OCI-LY7 (cell line): ENCODE data around the gene EDEM2. TPM values are rescaled to one million over a fixed set of nuclear protein-coding genes. Genes with fewer than 3 reads are reported as not detected.
"Not testable (repeated sequence)": the region's sequence is repeated elsewhere in the genome, so short reads cannot be mapped to it uniquely, and the experiment has no call there.

Experiments
- BruUV-seq: library from RNA; stranded (reverse); fragments of 400-500 nt; replicated peaks from 2 replicates; lab custom pipeline; 2021; lab: Mats Ljungman, UMichigan
- CTCF ChIA-PET: fragments of 300-600 bp; sonication (Branson Sonifier 250); formaldehyde crosslinking; loops from one replicate; lab custom pipeline; 2022; ENCODE audit warnings: antibody characterized with exemption; ENCODE audit not compliant: unreplicated experiment; lab: Charles Lee
- POLR2A ChIA-PET: fragments of 300-600 bp; sonication (Branson Sonifier 250); formaldehyde crosslinking; loops from one replicate; lab custom pipeline; 2022; ENCODE audit warnings: antibody characterized with exemption; lab: Charles Lee
- DNase-seq: peaks from one replicate; pipeline ENCODE4 v3.0.0-alpha.2; 2015; ENCODE audit warnings: low spot score
- H2AFZ ChIP-seq: fragments of 200-600 bp; sonication (generic), shearing (Covaris generic); 2 replicates; pipeline ENCODE4 v1.6.1; 2014; ENCODE audit warnings: mild to moderate bottlenecking, antibody characterized with exemption, low read length, moderate library complexity
- H3K27ac ChIP-seq: fragments of 200-600 bp; sonication (generic); 2 replicates; pipeline ENCODE4 v1.5.1; 2014; ENCODE audit warnings: mixed run types, low read depth, mild to moderate bottlenecking, moderate library complexity, low read length, inconsistent platforms; ENCODE audit not compliant: poor library complexity, severe bottlenecking
- H3K36me3 ChIP-seq: fragments of 200-600 bp; sonication (generic); 2 replicates; pipeline ENCODE4 v1.6.1; 2014; ENCODE audit warnings: mild to moderate bottlenecking, antibody characterized with exemption, low read length, moderate library complexity, mixed read lengths; ENCODE audit not compliant: insufficient read depth
- H3K4me1 ChIP-seq: fragments of 200-600 bp; sonication (generic); 2 replicates; pipeline ENCODE4 v1.5.1; 2014; ENCODE audit warnings: mild to moderate bottlenecking, low read length; ENCODE audit not compliant: insufficient read depth, poor library complexity, severe bottlenecking
- H3K4me2 ChIP-seq: fragments of 200-600 bp; sonication (generic); 2 replicates; pipeline ENCODE4 v1.6.1; 2014; ENCODE audit warnings: mild to moderate bottlenecking, low read length
- H3K4me3 ChIP-seq: fragments of 200-600 bp; sonication (generic); 2 replicates; pipeline ENCODE4 v1.5.1; 2014; ENCODE audit warnings: mild to moderate bottlenecking, low read depth, low read length; ENCODE audit not compliant: poor library complexity, severe bottlenecking
- H3K79me2 ChIP-seq: fragments of 200-600 bp; sonication (generic); 2 replicates; pipeline ENCODE4 v1.6.1; 2016; ENCODE audit warnings: low read depth, mild to moderate bottlenecking, low read length, moderate library complexity, mixed read lengths; ENCODE audit not compliant: insufficient read depth
- H3K9me2 ChIP-seq: fragments of 200-600 bp; sonication (generic); 2 replicates; pipeline ENCODE4 v1.6.1; 2016; ENCODE audit warnings: mild to moderate bottlenecking, low read length, mixed read lengths; ENCODE audit not compliant: insufficient read depth
- H3K9me3 ChIP-seq: fragments of 200-600 bp; sonication (generic); 2 replicates; pipeline ENCODE4 v1.6.1; 2014; ENCODE audit warnings: mild to moderate bottlenecking, mixed run types, low read length, mixed read lengths
- H4K20me1 ChIP-seq: fragments of 200-600 bp; sonication (generic); 2 replicates; pipeline ENCODE4 v1.6.1; 2014; ENCODE audit warnings: mild to moderate bottlenecking, antibody characterized with exemption, low read length, moderate library complexity, mixed read lengths; ENCODE audit not compliant: insufficient read depth
- CTCF ChIP-seq: fragments of 200-600 bp; sonication (generic); conservative IDR thresholded peaks from 2 replicates; pipeline ENCODE4 v1.5.1; 2014; ENCODE audit warnings: mild to moderate bottlenecking, antibody characterized with exemption, low read length, moderate library complexity, mixed read lengths
- EZH2phosphoT487 ChIP-seq: fragments of 200-600 bp; sonication (generic); IDR thresholded peaks from 2 replicates; pipeline ENCODE4 v1.6.1; 2018; ENCODE audit warnings: low read depth, borderline replicate concordance, mild to moderate bottlenecking, mixed run types, antibody characterized with exemption, low read length, moderate library complexity, mixed read lengths
- intact Hi-C: fragments of 100-400 bp; cut with micrococcal nuclease; formaldehyde crosslinking; loops from one replicate; pipeline ENCODE4 v1.10.0; 2022; ENCODE audit not compliant: unreplicated experiment
- total RNA-seq, 2 experiments: library from RNA; depleted of rRNA in 1 of 2; stranded (reverse); fragments of >200 nt in 1 of 2; shearing (Covaris generic) in 1 of 2; gene quantifications; 2 replicates each; pipeline ENCODE4 v1.2.3, GENCODE V29; 2014 to 2022

Gene EDEM2
- total RNA-seq, 2 experiments from 2014 or later = 19.1 to 23.0 TPM

GRCh38 chr20:35171753-35172433 lies 24.8 kb upstream of the EDEM2 start, which contains the start of gene PROCR:
Gene PROCR (plus strand): TSS chr20:35172072. CDS start chr20:35172155, 83 bp downstream.
- no peaks in the 10 kb centered on the region for H3K9me2 ChIP-seq
- TF ChIP-seq CTCF = no peak
- no peak for TF ChIP-seq EZH2phosphoT487
- peak within 1 kb of the TSS; percentile 53 for H2AFZ ChIP-seq
- no peaks in the 10 kb centered on the region for H3K9me3 ChIP-seq
- POLR2A ChIA-PET = no interaction called here
- no peaks in the 10 kb centered on the region for H3K4me1 ChIP-seq
- H3K36me3 ChIP-seq = no peaks in the 10 kb centered on the region
- no peak within 1 kb of the TSS for H3K4me3 ChIP-seq
- no peak within 1 kb of the TSS for H3K27ac ChIP-seq
- CTCF ChIA-PET = no interaction called here
- H4K20me1 ChIP-seq = no peaks in the 10 kb centered on the region
- H3K4me2 ChIP-seq = peak within 1 kb of the TSS; percentile 39; the same call in 1 of the 2 replicates
- no TSS peak for BruUV-seq
- H3K79me2 ChIP-seq = no peaks in the 10 kb centered on the region
- DNase-seq = no peak
- intact Hi-C loops = no loop called here

- POLR2A ChIA-PET = interaction anchor here (0.7 kb wide), 1 partner anchor 71 kb away, joined by 3 read pairs; no protein-coding TSS in a partner anchor
Observed at GRCh38 chr20:35171438-35171752, 24.3 kb upstream of the EDEM2 start.

DNA sequence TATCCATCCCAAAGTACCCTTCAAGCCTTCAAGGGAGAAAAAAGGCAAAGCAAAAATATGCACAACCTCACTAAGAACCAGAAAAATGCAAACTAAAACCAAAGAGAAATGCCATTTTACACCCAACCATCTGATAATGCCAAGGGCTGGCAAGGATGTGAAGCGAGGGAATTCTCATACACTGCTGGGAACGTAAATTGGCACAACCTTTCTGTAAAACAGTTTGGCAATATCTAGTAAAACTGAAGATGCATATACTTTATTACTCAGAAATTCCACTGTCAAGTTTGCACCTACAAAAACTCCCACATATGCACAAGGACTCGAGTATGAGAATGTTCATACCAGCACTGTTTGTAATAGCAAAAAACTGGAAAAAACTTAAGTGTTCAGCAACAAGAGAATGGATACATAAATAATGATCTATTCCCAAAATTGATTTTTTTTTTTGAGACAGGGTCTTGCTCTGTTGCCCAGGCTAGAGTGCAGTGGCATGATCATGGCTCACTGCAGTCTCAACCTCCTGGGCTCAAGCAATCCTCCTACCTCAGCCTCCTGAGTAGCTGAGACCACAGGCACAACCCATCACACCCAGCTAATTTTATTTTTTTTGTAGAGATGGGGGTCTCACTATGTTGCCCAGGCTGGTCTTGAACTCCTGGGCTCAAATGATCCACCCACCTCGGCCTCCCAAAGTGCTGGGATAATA lies 21.7 kb upstream of the EDEM2 start:
- DNase-seq, H3K9me3 ChIP-seq, H3K4me1 ChIP-seq, H3K79me2 ChIP-seq, H3K9me2 ChIP-seq, BruUV-seq, H3K4me3 ChIP-seq, intact Hi-C loops, H2AFZ ChIP-seq, H4K20me1 ChIP-seq, H3K4me2 ChIP-seq, H3K36me3 ChIP-seq, H3K27ac ChIP-seq: not testable (repeated sequence)
- ChIA-PET CTCF (interaction anchor here (0.6 kb wide), 1 partner anchor 23 kb away, joined by 3 read pairs; no protein-coding TSS in a partner anchor), POLR2A (interaction anchor here (0.9 kb wide), 1 partner anchor 331 kb away, joined by 4 read pairs; no protein-coding TSS in a partner anchor)

More at GRCh38 chr20:35171438-35171752, 24.3 kb upstream of the EDEM2 start:
- intact Hi-C loops = no loop called here
- H3K4me2 ChIP-seq = peak overlapping the region; percentile 39; the same call in 1 of the 2 replicates
- H3K79me2 ChIP-seq = no peaks in the 10 kb centered on the region
- no peaks in the 10 kb centered on the region for H3K9me3 ChIP-seq
- H3K27ac ChIP-seq = no peak overlapping the region
- H3K4me3 ChIP-seq = no peak overlapping the region
- CTCF ChIA-PET = no interaction called here
- no peaks in the 10 kb centered on the region for H3K4me1 ChIP-seq
- H3K9me2 ChIP-seq = no peaks in the 10 kb centered on the region
- H2AFZ ChIP-seq = peak overlapping the region; percentile 53
- DNase-seq = no peak
- no peaks in the 10 kb centered on the region for H4K20me1 ChIP-seq
- no TSS peak for BruUV-seq
- H3K36me3 ChIP-seq = no peaks in the 10 kb centered on the region
- TF ChIP-seq CTCF (no peak), EZH2phosphoT487 (no peak)
